NB4 (cell line): Measurements from ENCODE around the gene HOXC5.

Experiments
- CTCF ChIP-seq: IDR thresholded peaks from one replicate; pipeline ENCODE4 v1.5.1; 2012; ENCODE audit warnings: low read depth, low read length
- MYC ChIP-seq: IDR thresholded peaks from 2 replicates; pipeline ENCODE4 v1.6.1; 2011; ENCODE audit warnings: low read depth, low read length
- POLR2A ChIP-seq: IDR thresholded peaks from 2 replicates; pipeline ENCODE4 v1.6.1; 2011; ENCODE audit warnings: mild to moderate bottlenecking; ENCODE audit not compliant: insufficient read length; ENCODE audit errors: extremely low read depth

GRCh38 chr12:54051026-54051842 is 18.4 kb downstream of the HOXC5 start:
- TF ChIP-seq CTCF (no peak), POLR2A (no peak), MYC (no peak)
